ENCODE results near the gene DTX3.

The DTX3 gene

GRCh38 chr12:57606399-57606798 lies 1.8 kb downstream of the DTX3 start:
- TF ChIP-seq CTCF (IDR thresholded peaks at IDR 0.05) = no peak

DNA sequence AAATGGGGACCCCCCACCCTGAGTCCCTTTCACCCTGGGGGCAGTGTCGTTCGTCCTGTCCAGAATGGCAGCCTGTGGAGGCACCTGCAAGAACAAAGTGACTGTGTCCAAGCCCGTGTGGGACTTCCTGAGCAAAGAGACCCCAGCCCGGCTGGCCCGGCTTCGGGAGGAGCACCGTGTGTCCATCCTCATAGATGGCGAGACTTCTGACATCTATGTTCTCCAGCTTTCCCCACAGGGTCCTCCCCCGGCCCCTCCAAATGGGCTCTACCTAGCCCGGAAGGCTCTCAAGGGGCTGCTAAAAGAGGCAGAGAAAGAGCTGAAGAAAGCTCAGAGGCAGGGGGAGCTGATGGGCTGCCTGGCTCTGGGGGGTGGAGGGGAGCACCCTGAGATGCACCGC lies 2.2 kb downstream of the DTX3 start:
- no peak for TF ChIP-seq CTCF (IDR thresholded peaks at IDR 0.05)

GRCh38 chr12:57607958-57608663 lies 3.5 kb downstream of the DTX3 start:
- TF ChIP-seq CTCF (IDR thresholded peaks at IDR 0.05) = no peak

DNA sequence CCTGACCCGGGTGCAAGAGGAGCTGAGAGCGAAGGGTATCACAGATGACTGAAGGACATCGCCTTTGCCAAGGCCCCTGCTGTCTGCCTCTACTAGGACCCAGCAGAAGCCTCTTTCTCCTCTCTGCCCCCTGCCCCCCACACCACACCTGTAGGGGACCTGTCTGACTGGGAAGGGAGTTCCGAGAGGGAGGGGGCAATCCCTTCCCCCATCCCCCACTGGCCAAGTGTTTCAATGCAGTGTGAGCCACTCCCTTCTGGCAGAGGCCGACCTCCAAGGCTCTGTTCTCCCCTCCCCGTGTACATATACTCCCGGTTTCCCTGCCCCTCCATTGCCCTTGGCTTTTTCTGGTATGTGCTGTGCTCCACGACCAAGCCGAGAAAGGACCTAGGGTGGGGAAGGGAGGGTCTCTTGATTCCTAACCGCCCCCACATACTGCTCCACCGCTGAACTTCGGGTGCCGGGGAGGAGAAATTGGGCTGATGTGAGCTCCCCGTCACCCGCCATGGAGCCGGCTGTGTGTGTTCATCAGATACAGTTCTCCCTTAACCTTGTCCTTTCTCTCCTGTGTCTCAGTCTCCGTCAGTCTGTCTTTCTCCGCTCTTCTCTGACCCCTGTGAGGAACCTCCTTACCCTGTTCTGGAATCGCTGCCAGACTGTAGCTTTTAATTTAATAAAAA lies 4.6 kb downstream of the DTX3 start:
- no peak for TF ChIP-seq CTCF (IDR thresholded peaks at IDR 0.05)

DNA sequence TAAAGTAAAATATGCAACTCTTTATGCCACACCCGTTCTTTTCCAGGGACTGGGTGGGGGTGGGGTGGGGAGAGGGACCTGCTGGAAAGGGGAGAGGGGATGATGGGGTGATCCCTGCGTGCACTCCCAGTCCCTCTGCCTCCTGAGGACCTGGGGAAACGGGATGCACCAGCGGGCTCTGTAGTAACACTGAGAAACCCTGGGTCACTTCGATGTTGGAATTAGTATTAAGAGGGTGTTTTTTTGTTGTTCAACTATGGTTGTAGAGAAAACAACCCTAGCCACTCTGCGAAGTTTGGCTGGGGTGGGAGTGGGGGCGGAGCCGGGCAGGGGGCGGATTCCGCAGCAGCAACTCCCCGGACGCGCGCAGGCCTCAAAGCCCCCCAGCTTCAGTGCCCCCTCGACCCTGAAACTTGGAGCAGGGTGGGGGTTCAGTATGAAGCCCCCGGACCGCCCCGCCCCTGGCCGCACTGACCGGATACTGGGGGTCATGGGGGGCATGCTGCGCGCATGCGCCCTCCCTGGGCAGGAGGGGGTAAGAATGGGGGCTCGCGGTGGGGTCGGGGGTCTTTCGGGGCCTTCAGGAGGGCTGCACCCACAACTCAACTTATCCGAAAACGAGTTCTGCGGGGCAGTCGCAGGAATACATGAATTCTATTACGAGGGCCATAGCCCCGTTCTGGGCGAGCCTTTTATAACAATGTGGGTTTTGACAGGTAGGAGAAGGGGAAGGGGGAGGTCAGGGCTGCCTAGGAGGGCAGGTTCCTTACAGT lies 5.3 kb downstream of the DTX3 start:
- TF ChIP-seq CTCF (IDR thresholded peaks at IDR 0.05) = no peak

DNA sequence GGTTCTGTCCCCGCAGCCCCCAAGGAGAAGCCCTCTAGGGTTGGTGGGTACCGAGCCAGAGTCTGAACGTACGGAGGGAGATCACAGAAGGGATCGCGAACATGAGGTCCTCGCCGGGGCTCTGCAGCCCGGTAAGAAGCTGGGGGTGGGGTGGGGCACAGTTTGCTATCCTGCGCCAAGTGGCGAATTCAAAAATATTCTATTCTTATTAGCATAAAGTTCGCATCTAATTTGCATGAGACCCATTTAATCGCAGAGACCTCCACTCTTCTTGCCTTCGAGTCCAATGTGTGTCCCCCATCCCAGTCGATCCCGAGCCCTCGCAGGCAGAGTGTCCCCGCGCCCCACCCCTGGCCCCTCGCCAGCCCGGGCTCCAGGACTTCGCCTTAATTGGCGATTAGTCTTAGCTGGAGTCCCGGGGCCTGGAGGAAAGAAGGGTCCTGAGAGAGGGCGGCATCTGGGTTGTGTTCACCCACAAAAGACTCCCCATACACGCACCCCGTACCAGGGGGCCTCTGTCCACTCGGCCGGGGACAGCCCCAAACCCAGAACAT lies 6.0 kb downstream of the DTX3 start:
- no peak for TF ChIP-seq CTCF (IDR thresholded peaks at IDR 0.05)

- TF ChIP-seq CTCF (IDR thresholded peaks at IDR 0.05) = no peak
These were observed 6.6 kb downstream of the DTX3 start, which contains the start of gene ARHGEF25 for GRCh38 chr12:57611108-57611826. ARHGEF25 (plus strand) TSS chr12:57611435; CDS start chr12:57611895, 460 bp downstream.

Measured in LNCAP (cell line).